AG04450 (cell line): Measurements from ENCODE around the gene RGS6. TPM values are rescaled to one million over a fixed set of nuclear protein-coding genes. Genes with fewer than 3 reads are reported as not detected.
"Not testable (repeated sequence)": the region's sequence is repeated elsewhere in the genome, so short reads cannot be mapped to it uniquely, and the experiment has no call there.

Experiments
- CTCF ChIA-PET: fragments of 300-600, 350-600 bp; formaldehyde crosslinking; extraction: SDS; loops from one replicate; lab custom pipeline; 2022; ENCODE audit warnings: antibody characterized with exemption, inconsistent platforms; lab: Charles Lee
- POLR2A ChIA-PET: fragments of 350-600 bp; formaldehyde crosslinking; extraction: SDS; loops from one replicate; lab custom pipeline; 2021; ENCODE audit warnings: antibody characterized with exemption, inconsistent platforms; lab: Yijun Ruan, JAX
- DNase-seq: peaks from one replicate; pipeline ENCODE4 v3.0.0-alpha.2; 2011; ENCODE audit warnings: low read depth, low spot score
- H3K27ac ChIP-seq: one replicate; pipeline ENCODE4 v1.5.1; 2012; ENCODE audit warnings: low read depth, low read length, control low read depth
- H3K27me3 ChIP-seq: one replicate; pipeline ENCODE4 v1.6.0; 2012; ENCODE audit warnings: low read length; ENCODE audit not compliant: control insufficient read depth, insufficient read depth
- H3K4me3 ChIP-seq: 2 replicates; pipeline ENCODE4 v1.5.1; 2011; ENCODE audit warnings: mild to moderate bottlenecking, low read depth, low read length, control low read depth
- H3K9me3 ChIP-seq: 2 replicates; pipeline ENCODE4 v1.5.1; 2012; ENCODE audit warnings: low read length; ENCODE audit not compliant: control insufficient read depth, insufficient read depth
- polyA minus RNA-seq: library from RNA; depleted of rRNA, polyadenylated mRNA; stranded (reverse); fragments of >200 nt; gene quantifications from 2 replicates; pipeline ENCODE4 v1.2.3, GENCODE V29; 2011; rRNA and poly(A)+ RNA removed
- polyA plus RNA-seq: library from polyadenylated mRNA; depleted of rRNA; stranded (reverse); fragments of >200 nt; gene quantifications from 2 replicates; pipeline ENCODE4 v1.2.3, GENCODE V29; 2011; rRNA removed
- TF ChIP-seq, protein P1 (sequence below): IDR thresholded peaks from 2 replicates; pipeline ENCODE4 v1.5.1; 2011; ENCODE audit warnings: low read depth, low read length, control low read depth, inconsistent platforms

The RGS6 gene
- polyA plus RNA-seq (not detected in 2 replicates), polyA minus RNA-seq (not detected in 2 replicates)

- POLR2A ChIA-PET: no interaction called here
- CTCF ChIA-PET: no interaction called here
- no peak for DNase-seq
Observed at GRCh38 chr14:71932229-71932981, at the start of gene RGS6. Gene RGS6 (plus strand): TSS chr14:71932429.

GRCh38 chr14:71883094-71883493 is 49.1 kb upstream of the RGS6 start:
- Histone ChIP-seq H3K27me3 (no peaks in the 10 kb centered on the region), H3K9me3 (peaks cover 3% of the 10 kb centered on the region; the same call in 1 of the 2 replicates), H3K27ac (no peak overlapping the region), H3K4me3 (no peak overlapping the region)
- CTCF ChIA-PET: no interaction called here
- POLR2A ChIA-PET: no interaction called here
- TF ChIP-seq, protein P1, sequence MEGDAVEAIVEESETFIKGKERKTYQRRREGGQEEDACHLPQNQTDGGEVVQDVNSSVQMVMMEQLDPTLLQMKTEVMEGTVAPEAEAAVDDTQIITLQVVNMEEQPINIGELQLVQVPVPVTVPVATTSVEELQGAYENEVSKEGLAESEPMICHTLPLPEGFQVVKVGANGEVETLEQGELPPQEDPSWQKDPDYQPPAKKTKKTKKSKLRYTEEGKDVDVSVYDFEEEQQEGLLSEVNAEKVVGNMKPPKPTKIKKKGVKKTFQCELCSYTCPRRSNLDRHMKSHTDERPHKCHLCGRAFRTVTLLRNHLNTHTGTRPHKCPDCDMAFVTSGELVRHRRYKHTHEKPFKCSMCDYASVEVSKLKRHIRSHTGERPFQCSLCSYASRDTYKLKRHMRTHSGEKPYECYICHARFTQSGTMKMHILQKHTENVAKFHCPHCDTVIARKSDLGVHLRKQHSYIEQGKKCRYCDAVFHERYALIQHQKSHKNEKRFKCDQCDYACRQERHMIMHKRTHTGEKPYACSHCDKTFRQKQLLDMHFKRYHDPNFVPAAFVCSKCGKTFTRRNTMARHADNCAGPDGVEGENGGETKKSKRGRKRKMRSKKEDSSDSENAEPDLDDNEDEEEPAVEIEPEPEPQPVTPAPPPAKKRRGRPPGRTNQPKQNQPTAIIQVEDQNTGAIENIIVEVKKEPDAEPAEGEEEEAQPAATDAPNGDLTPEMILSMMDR: no peak
- no peak for DNase-seq

More at GRCh38 chr14:71932229-71932981, at the start of gene RGS6:
- Histone ChIP-seq H3K27me3 (peaks cover 32% of the 10 kb centered on the region), H3K9me3 (no peaks in the 10 kb centered on the region), H3K27ac (no peak within 1 kb of the TSS), H3K4me3 (no peak within 1 kb of the TSS)
- TF ChIP-seq, protein P1: no peak

GRCh38 chr14:71885301-71885700 is 46.9 kb upstream of the RGS6 start:
- Histone ChIP-seq H3K4me3 (no peak overlapping the region), H3K9me3 (no peaks in the 10 kb centered on the region), H3K27me3 (no peaks in the 10 kb centered on the region), H3K27ac (no peak overlapping the region)
- ChIA-PET CTCF (interaction anchor here (1.4 kb wide), 1 partner anchor 30 kb away, joined by 3 read pairs; no protein-coding TSS in a partner anchor), POLR2A (no interaction called here)
- no peak for DNase-seq
- TF ChIP-seq, protein P1: no peak

GRCh38 chr14:71887802-71888201 is 44.4 kb upstream of the RGS6 start:
- H3K27ac ChIP-seq, DNase-seq, H3K9me3 ChIP-seq, CTCF ChIA-PET, POLR2A ChIA-PET, H3K27me3 ChIP-seq, H3K4me3 ChIP-seq: not testable (repeated sequence)

GRCh38 chr14:71890541-71890940 is 41.7 kb upstream of the RGS6 start:
- POLR2A ChIA-PET: no interaction called here
- no peak for DNase-seq

More at GRCh38 chr14:71890541-71890940, 41.7 kb upstream of the RGS6 start:
- CTCF ChIA-PET: no interaction called here
- no peak overlapping the region for H3K27ac ChIP-seq
- TF ChIP-seq, protein P1: no peak
- H3K9me3 ChIP-seq: no peaks in the 10 kb centered on the region
- no peak overlapping the region for H3K4me3 ChIP-seq
- no peaks in the 10 kb centered on the region for H3K27me3 ChIP-seq
